Measurements from ENCODE around the gene SELENOV.

Gene SELENOV

DNA sequence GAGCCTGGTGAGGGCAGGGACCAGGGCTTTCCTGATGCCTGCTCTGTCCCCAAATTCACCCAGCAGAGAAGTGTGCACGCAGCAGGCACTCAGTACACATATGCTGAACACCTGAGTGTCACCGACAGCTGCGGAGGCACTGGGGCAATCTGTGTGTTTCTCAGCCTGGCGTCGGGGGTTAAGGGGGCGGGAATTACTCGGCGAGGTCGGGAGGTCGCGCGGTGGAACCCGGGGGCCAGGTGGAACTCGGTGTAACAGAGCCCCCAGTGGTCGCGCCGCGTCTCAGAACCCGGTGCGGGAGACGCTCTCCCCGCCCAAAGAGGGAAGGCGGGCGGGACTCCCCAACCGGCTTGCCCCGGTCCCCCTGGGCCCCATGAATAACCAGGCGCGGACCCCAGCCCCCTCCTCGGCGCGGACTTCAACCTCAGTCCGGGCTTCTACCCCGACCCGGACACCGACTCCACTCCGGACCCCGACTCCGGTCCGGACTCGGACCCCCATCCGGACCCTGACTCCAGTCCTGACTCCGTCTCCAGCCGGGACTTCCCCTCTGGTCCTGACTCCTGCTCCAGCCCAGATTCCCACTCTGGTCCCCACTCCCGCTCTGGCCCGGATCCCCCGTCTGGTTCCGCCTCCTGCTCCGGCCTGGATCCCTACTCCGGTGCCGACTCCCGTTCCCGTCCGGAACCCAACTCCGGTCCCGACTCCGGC lies at the start of gene SELENOV:
TSS of gene SELENOV (plus strand) at position 300 of the 711 bp plus-strand sequence. CDS start at position 374, 74 bp downstream.
- Histone ChIP-seq H3K27ac (ENCODE audit: low read depth, low read length) (no peak within 1 kb of the TSS), H3K9me3 (ENCODE audit: control insufficient read depth in 5 of 5, low read length in 5 of 5) (peaks cover 0 to 5% (median 0%) of the 10 kb centered on the region in 5 donors), H3K4me3 (ENCODE audit: low read depth in 1 of 5, low read length in 5 of 5) (peak within 1 kb of the TSS in 4 of 5 donors; percentile 22 to 53 (median 37)), H3K27me3 (ENCODE audit: control insufficient read depth in 5 of 5, insufficient read depth in 4 of 5, low read length in 5 of 5) (peaks cover 28 to 47% (median 40%) of the 10 kb centered on the region in 5 donors), H3K4me1 (ENCODE audit: control insufficient read depth in 5 of 5, insufficient read depth in 5 of 5, low read length in 5 of 5) (peaks cover 0 to 19% (median 17%) of the 10 kb centered on the region in 5 donors), H3K36me3 (ENCODE audit: control insufficient read depth in 5 of 5, insufficient read depth in 5 of 5, low read length in 5 of 5) (no peaks in the 10 kb centered on the region), H3K9ac (ENCODE audit: low read length in 5 of 5) (no peak within 1 kb of the TSS)

- H3K4me3 ChIP-seq (ENCODE audit: low read depth in 1 of 5, low read length in 5 of 5), result no peak overlapping the region
- H3K4me1 ChIP-seq (ENCODE audit: control insufficient read depth in 5 of 5, insufficient read depth in 5 of 5, low read length in 5 of 5), result no peaks in the 10 kb centered on the region
- peaks cover 7 to 87% (median 78%) of the 10 kb centered on the region in 5 donors for H3K36me3 ChIP-seq (ENCODE audit: control insufficient read depth in 5 of 5, insufficient read depth in 5 of 5, low read length in 5 of 5)
- no peaks in the 10 kb centered on the region for H3K27me3 ChIP-seq (ENCODE audit: control insufficient read depth in 5 of 5, insufficient read depth in 4 of 5, low read length in 5 of 5)
- no peaks in the 10 kb centered on the region for H3K9me3 ChIP-seq (ENCODE audit: control insufficient read depth in 5 of 5, low read length in 5 of 5)
- no peak overlapping the region for H3K9ac ChIP-seq (ENCODE audit: low read length in 5 of 5)
- H3K27ac ChIP-seq (ENCODE audit: low read depth, low read length), result no peak overlapping the region
Observed at GRCh38 chr19:39465956-39466747, 48.8 kb upstream of the SELENOV start.

DNA sequence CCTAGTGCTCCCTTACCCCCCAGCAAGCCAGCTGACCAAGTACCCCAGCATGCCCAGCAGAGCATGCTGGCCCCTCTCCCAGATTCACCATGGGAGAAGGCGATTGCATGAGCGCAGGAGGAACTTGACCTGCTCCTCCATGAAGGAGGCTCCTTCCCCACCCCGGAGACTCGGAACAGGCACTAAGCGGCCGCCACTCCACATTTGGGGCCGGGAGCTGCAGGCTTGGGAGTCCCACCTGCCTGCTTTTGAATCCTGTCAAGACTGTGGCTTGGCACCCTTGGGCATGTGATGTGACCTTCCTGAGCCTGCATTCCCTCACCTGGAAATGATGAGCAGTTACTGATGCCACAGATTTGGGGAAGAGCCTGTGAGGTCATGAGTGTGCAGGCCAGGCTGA lies 47.0 kb upstream of the SELENOV start:
- Histone ChIP-seq H3K27ac (ENCODE audit: low read depth, low read length) (no peak overlapping the region), H3K36me3 (ENCODE audit: control insufficient read depth in 5 of 5, insufficient read depth in 5 of 5, low read length in 5 of 5) (peaks cover 8 to 96% (median 92%) of the 10 kb centered on the region in 5 donors), H3K27me3 (ENCODE audit: control insufficient read depth in 5 of 5, insufficient read depth in 4 of 5, low read length in 5 of 5) (no peaks in the 10 kb centered on the region), H3K9ac (ENCODE audit: low read length in 5 of 5) (no peak overlapping the region), H3K4me3 (ENCODE audit: low read depth in 1 of 5, low read length in 5 of 5) (no peak overlapping the region), H3K9me3 (ENCODE audit: control insufficient read depth in 5 of 5, low read length in 5 of 5) (no peaks in the 10 kb centered on the region), H3K4me1 (ENCODE audit: control insufficient read depth in 5 of 5, insufficient read depth in 5 of 5, low read length in 5 of 5) (no peaks in the 10 kb centered on the region)

GRCh38 chr19:39469036-39469435 lies 45.9 kb upstream of the SELENOV start:
- Histone ChIP-seq H3K4me3 (ENCODE audit: low read depth in 1 of 5, low read length in 5 of 5) (no peak overlapping the region), H3K9me3 (ENCODE audit: control insufficient read depth in 5 of 5, low read length in 5 of 5) (no peaks in the 10 kb centered on the region), H3K9ac (ENCODE audit: low read length in 5 of 5) (no peak overlapping the region), H3K27ac (ENCODE audit: low read depth, low read length) (no peak overlapping the region), H3K27me3 (ENCODE audit: control insufficient read depth in 5 of 5, insufficient read depth in 4 of 5, low read length in 5 of 5) (no peaks in the 10 kb centered on the region), H3K4me1 (ENCODE audit: control insufficient read depth in 5 of 5, insufficient read depth in 5 of 5, low read length in 5 of 5) (no peaks in the 10 kb centered on the region), H3K36me3 (ENCODE audit: control insufficient read depth in 5 of 5, insufficient read depth in 5 of 5, low read length in 5 of 5) (peaks cover 3 to 98% (median 96%) of the 10 kb centered on the region in 5 donors)

GRCh38 chr19:39469567-39469966 lies 45.4 kb upstream of the SELENOV start:
- H3K4me1 ChIP-seq (ENCODE audit: control insufficient read depth in 5 of 5, insufficient read depth in 5 of 5, low read length in 5 of 5), result no peaks in the 10 kb centered on the region
- peaks cover 3 to 98% (median 97%) of the 10 kb centered on the region in 5 donors for H3K36me3 ChIP-seq (ENCODE audit: control insufficient read depth in 5 of 5, insufficient read depth in 5 of 5, low read length in 5 of 5)
- no peaks in the 10 kb centered on the region for H3K27me3 ChIP-seq (ENCODE audit: control insufficient read depth in 5 of 5, insufficient read depth in 4 of 5, low read length in 5 of 5)
- H3K27ac ChIP-seq (ENCODE audit: low read depth, low read length), result no peak overlapping the region
- H3K4me3 ChIP-seq (ENCODE audit: low read depth in 1 of 5, low read length in 5 of 5), result no peak overlapping the region
- H3K9me3 ChIP-seq (ENCODE audit: control insufficient read depth in 5 of 5, low read length in 5 of 5), result no peaks in the 10 kb centered on the region
- H3K9ac ChIP-seq (ENCODE audit: low read length in 5 of 5), result no peak overlapping the region

- H3K4me3 ChIP-seq (ENCODE audit: low read depth in 1 of 5, low read length in 5 of 5), result no peak overlapping the region
- H3K36me3 ChIP-seq (ENCODE audit: control insufficient read depth in 5 of 5, insufficient read depth in 5 of 5, low read length in 5 of 5), result peaks cover 3 to 98% (median 95%) of the 10 kb centered on the region in 5 donors
- H3K27ac ChIP-seq (ENCODE audit: low read depth, low read length), result no peak overlapping the region
- H3K9me3 ChIP-seq (ENCODE audit: control insufficient read depth in 5 of 5, low read length in 5 of 5), result no peaks in the 10 kb centered on the region
- H3K4me1 ChIP-seq (ENCODE audit: control insufficient read depth in 5 of 5, insufficient read depth in 5 of 5, low read length in 5 of 5), result no peaks in the 10 kb centered on the region
- H3K27me3 ChIP-seq (ENCODE audit: control insufficient read depth in 5 of 5, insufficient read depth in 4 of 5, low read length in 5 of 5), result no peaks in the 10 kb centered on the region
- no peak overlapping the region for H3K9ac ChIP-seq (ENCODE audit: low read length in 5 of 5)
Observed at GRCh38 chr19:39470724-39471339, 44.1 kb upstream of the SELENOV start.

GRCh38 chr19:39471756-39472536 lies 43.0 kb upstream of the SELENOV start:
- H3K36me3 ChIP-seq (ENCODE audit: control insufficient read depth in 5 of 5, insufficient read depth in 5 of 5, low read length in 5 of 5), result peaks cover 3 to 98% (median 94%) of the 10 kb centered on the region in 5 donors
- H3K4me1 ChIP-seq (ENCODE audit: control insufficient read depth in 5 of 5, insufficient read depth in 5 of 5, low read length in 5 of 5), result no peaks in the 10 kb centered on the region
- H3K4me3 ChIP-seq (ENCODE audit: low read depth in 1 of 5, low read length in 5 of 5), result no peak overlapping the region
- H3K27me3 ChIP-seq (ENCODE audit: control insufficient read depth in 5 of 5, insufficient read depth in 4 of 5, low read length in 5 of 5), result no peaks in the 10 kb centered on the region
- no peak overlapping the region for H3K27ac ChIP-seq (ENCODE audit: low read depth, low read length)
- H3K9me3 ChIP-seq (ENCODE audit: control insufficient read depth in 5 of 5, low read length in 5 of 5), result no peaks in the 10 kb centered on the region
- H3K9ac ChIP-seq (ENCODE audit: low read length in 5 of 5), result no peak overlapping the region

DNA sequence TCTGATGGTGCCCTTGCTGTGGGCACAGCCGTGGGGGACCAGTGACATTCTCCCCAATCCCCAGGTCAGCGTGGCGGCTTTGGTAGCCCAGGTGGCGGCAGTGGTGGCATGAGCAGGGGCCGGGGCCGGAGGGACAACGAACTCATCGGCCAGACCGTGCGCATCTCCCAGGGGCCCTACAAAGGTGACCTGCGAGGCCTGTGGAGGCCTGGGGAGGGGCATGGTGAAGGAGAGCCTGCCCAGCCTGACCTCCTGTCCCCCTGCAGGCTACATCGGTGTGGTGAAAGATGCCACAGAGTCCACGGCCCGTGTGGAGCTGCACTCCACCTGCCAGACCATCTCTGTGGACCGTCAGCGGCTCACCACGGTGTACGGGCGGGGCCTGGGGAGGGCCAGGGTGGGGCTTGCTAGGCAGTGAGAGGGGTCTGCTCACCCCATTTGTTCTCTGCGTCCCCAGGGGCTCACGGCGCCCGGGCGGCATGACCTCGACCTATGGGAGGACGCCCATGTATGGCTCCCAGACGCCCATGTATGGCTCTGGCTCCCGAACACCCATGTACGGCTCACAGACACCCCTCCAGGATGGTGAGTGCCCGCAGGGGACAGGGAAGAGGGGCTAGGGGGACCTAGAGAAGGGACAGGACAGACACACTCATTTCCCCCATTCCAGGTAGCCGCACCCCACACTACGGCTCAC lies 42.0 kb upstream of the SELENOV start:
- no peaks in the 10 kb centered on the region for H3K9me3 ChIP-seq (ENCODE audit: control insufficient read depth in 5 of 5, low read length in 5 of 5)
- H3K27ac ChIP-seq (ENCODE audit: low read depth, low read length), result no peak overlapping the region
- H3K9ac ChIP-seq (ENCODE audit: low read length in 5 of 5), result no peak overlapping the region
- peaks cover 3 to 89% (median 87%) of the 10 kb centered on the region in 5 donors for H3K36me3 ChIP-seq (ENCODE audit: control insufficient read depth in 5 of 5, insufficient read depth in 5 of 5, low read length in 5 of 5)
- no peaks in the 10 kb centered on the region for H3K27me3 ChIP-seq (ENCODE audit: control insufficient read depth in 5 of 5, insufficient read depth in 4 of 5, low read length in 5 of 5)
- H3K4me1 ChIP-seq (ENCODE audit: control insufficient read depth in 5 of 5, insufficient read depth in 5 of 5, low read length in 5 of 5), result no peaks in the 10 kb centered on the region
- no peak overlapping the region for H3K4me3 ChIP-seq (ENCODE audit: low read depth in 1 of 5, low read length in 5 of 5)

- no peak overlapping the region for H3K27ac ChIP-seq (ENCODE audit: low read depth, low read length)
- no peak overlapping the region for H3K4me3 ChIP-seq (ENCODE audit: low read depth in 1 of 5, low read length in 5 of 5)
- no peaks in the 10 kb centered on the region for H3K4me1 ChIP-seq (ENCODE audit: control insufficient read depth in 5 of 5, insufficient read depth in 5 of 5, low read length in 5 of 5)
- peaks cover 3 to 83% (median 81%) of the 10 kb centered on the region in 5 donors for H3K36me3 ChIP-seq (ENCODE audit: control insufficient read depth in 5 of 5, insufficient read depth in 5 of 5, low read length in 5 of 5)
- no peaks in the 10 kb centered on the region for H3K27me3 ChIP-seq (ENCODE audit: control insufficient read depth in 5 of 5, insufficient read depth in 4 of 5, low read length in 5 of 5)
- H3K9me3 ChIP-seq (ENCODE audit: control insufficient read depth in 5 of 5, low read length in 5 of 5), result no peaks in the 10 kb centered on the region
- H3K9ac ChIP-seq (ENCODE audit: low read length in 5 of 5), result no peak overlapping the region
Observed at GRCh38 chr19:39473443-39473960, 41.4 kb upstream of the SELENOV start.
